Endothelial cell of umbilical vein (primary cell): ENCODE results near the gene CAMTA1. TPM values are rescaled to one million over a fixed set of nuclear protein-coding genes. Genes with fewer than 3 reads are reported as not detected.

Source experiments
- BruUV-seq: library from RNA; stranded (reverse); fragments of 400-500 nt; replicated peaks from 2 replicates; lab custom pipeline; 2021; lab: Mats Ljungman, UMichigan
- CTCF ChIA-PET: fragments of 300-600, 350-600 bp; sonication (Branson Sonifier 250); formaldehyde crosslinking; loops from one replicate; lab custom pipeline; 2021; ENCODE audit warnings: antibody characterized with exemption, inconsistent platforms; lab: Charles Lee
- POLR2A ChIA-PET: fragments of 300-600, 350-600 bp; sonication (Branson Sonifier 250); formaldehyde crosslinking; loops from one replicate; lab custom pipeline; 2021; ENCODE audit warnings: antibody characterized with exemption, inconsistent platforms; lab: Charles Lee
- DNase-seq: peaks from one replicate; pipeline ENCODE4 v3.0.0-alpha.2; 2011; ENCODE audit warnings: low read depth, low spot score
- FAIRE-seq: peaks from 2 replicates; lab custom pipeline; 2011; peaks lifted over from hg19 to GRCh38; lab: Jason Lieb, UNC
- H2AFZ ChIP-seq: 2 replicates; pipeline ENCODE4 v1.6.0; 2012; ENCODE audit warnings: low read depth, low read length, control low read depth, inconsistent platforms
- H3K27ac ChIP-seq: 2 replicates; pipeline ENCODE4 v1.5.1; 2011; ENCODE audit warnings: low read depth, mild to moderate bottlenecking, control low read depth, low read length, moderate library complexity; ENCODE audit not compliant: insufficient read depth
- H3K27me3 ChIP-seq, 2 experiments: 2 replicates each; pipeline versions ENCODE4 v1.6.0 to v1.6.1; 2011; ENCODE audit warnings: low read length in 2 of 2, mixed read lengths in 1 of 2; ENCODE audit not compliant: control insufficient read depth in 2 of 2, insufficient read depth in 2 of 2
- H3K36me3 ChIP-seq, 2 experiments: 2 replicates in 1 of 2; 3 replicates in 1 of 2; pipeline ENCODE4 v1.5.1; 2011; ENCODE audit warnings: low read length in 2 of 2, mild to moderate bottlenecking in 1 of 2, moderate library complexity in 1 of 2; ENCODE audit not compliant: control insufficient read depth in 2 of 2, insufficient read depth in 2 of 2; ENCODE audit errors: extremely low read depth in 1 of 2
- H3K4me1 ChIP-seq: 3 replicates; pipeline ENCODE4 v1.5.1; 2011; ENCODE audit warnings: mild to moderate bottlenecking, low read length; ENCODE audit not compliant: control insufficient read depth, insufficient read depth; ENCODE audit errors: extremely low read depth
- H3K4me2 ChIP-seq: 2 replicates; pipeline ENCODE4 v1.6.1; 2011; ENCODE audit warnings: low read length, control low read depth, mixed read lengths; ENCODE audit not compliant: insufficient read depth
- H3K4me3 ChIP-seq, 3 experiments: fragments of 200-600 bp in 1 of 3; sonication (generic), shearing (Covaris generic) in 1 of 3; replicated peaks in 1 of 3; 2 replicates each; pipeline ENCODE4 v1.5.1; 2011 to 2016; ENCODE audit warnings: control low read depth in 3 of 3, low read length in 3 of 3, mild to moderate bottlenecking in 2 of 3, inconsistent platforms in 1 of 3, low read depth in 1 of 3, moderate library complexity in 1 of 3; ENCODE audit not compliant: insufficient read depth in 1 of 3
- H3K79me2 ChIP-seq: 2 replicates; pipeline ENCODE4 v1.6.0; 2012; ENCODE audit warnings: low read length, inconsistent platforms; ENCODE audit not compliant: control insufficient read depth, insufficient read depth
- H3K9ac ChIP-seq: replicated peaks from 2 replicates; pipeline ENCODE3; 2011; ENCODE audit warnings: low read length, control low read depth; ENCODE audit not compliant: insufficient read depth; ENCODE audit errors: extremely low read depth
- H3K9me1 ChIP-seq: replicated peaks from 3 replicates; pipeline ENCODE4 v1.6.0; 2011; ENCODE audit warnings: mild to moderate bottlenecking, low read length; ENCODE audit not compliant: control insufficient read depth, insufficient read depth; ENCODE audit errors: extremely low read depth
- H3K9me3 ChIP-seq: replicated peaks from 2 replicates; pipeline ENCODE4 v1.5.1; 2012; ENCODE audit warnings: low read length, inconsistent platforms; ENCODE audit not compliant: control insufficient read depth, insufficient read depth
- H4K20me1 ChIP-seq: replicated peaks from 2 replicates; pipeline ENCODE3; 2011; ENCODE audit warnings: mild to moderate bottlenecking, low read length; ENCODE audit not compliant: control insufficient read depth, insufficient read depth; ENCODE audit errors: extremely low read depth
- EZH2 ChIP-seq: IDR thresholded peaks from 2 replicates; pipeline ENCODE4 v1.6.1; 2012; ENCODE audit warnings: borderline replicate concordance, low read depth, mild to moderate bottlenecking, moderate library complexity, low read length, inconsistent platforms; ENCODE audit not compliant: severe bottlenecking
- FOS ChIP-seq: IDR thresholded peaks from 2 replicates; pipeline ENCODE4 v1.6.1; 2011; ENCODE audit warnings: mild to moderate bottlenecking, low read length, moderate library complexity, borderline replicate concordance; ENCODE audit not compliant: insufficient read depth
- GATA2 ChIP-seq: IDR thresholded peaks from 2 replicates; pipeline ENCODE4 v1.7.0; 2011; ENCODE audit warnings: low read depth, mild to moderate bottlenecking, moderate library complexity, mixed read lengths, low read length; ENCODE audit not compliant: insufficient read length, insufficient read depth
- JUN ChIP-seq: IDR thresholded peaks from 2 replicates; pipeline ENCODE4 v1.6.1; 2011; ENCODE audit warnings: borderline replicate concordance, low read depth; ENCODE audit not compliant: insufficient read length, insufficient read depth
- MYC ChIP-seq: IDR thresholded peaks from one replicate; pipeline ENCODE4 v1.6.1; 2011; ENCODE audit warnings: mild to moderate bottlenecking, low read depth, low read length
- POLR2A ChIP-seq: IDR thresholded peaks from 2 replicates; pipeline ENCODE4 v1.6.1; 2012; ENCODE audit warnings: low read depth, mild to moderate bottlenecking, control low read depth, low read length
- POLR2AphosphoS5 ChIP-seq: IDR thresholded peaks from 2 replicates; pipeline ENCODE4 v1.6.1; 2012; ENCODE audit warnings: low read depth, mild to moderate bottlenecking, control low read depth, low read length, moderate library complexity; ENCODE audit not compliant: insufficient read depth
- dilution Hi-C: fragments of 300-500 bp; cut with MboI; formaldehyde crosslinking; loops from one replicate; pipeline ENCODE4 v1.15.0; 2019; ENCODE audit warnings: low sequenced_read_pairs; ENCODE audit not compliant: extremely low pct_ligation_motif_present
- intact Hi-C: fragments of 100-400 bp; cut with micrococcal nuclease; formaldehyde crosslinking; loops from one replicate; pipeline ENCODE4 v1.10.0; 2022
- polyA plus RNA-seq, 4 experiments: library from polyadenylated mRNA; depleted of rRNA in 3 of 4; stranded (reverse) in 3 of 4; unstranded in 1 of 4; fragments of >200 nt; gene quantifications; 2 replicates each; pipeline versions ENCODE4 v1.2.1 to v1.2.3, GENCODE V29; 2011 to 2012; ENCODE audit warnings: missing spikeins in 1 of 4
- total RNA-seq: library from RNA; stranded (reverse); gene quantifications from 2 replicates; pipeline ENCODE4 v1.2.3, GENCODE V29; 2021
- TF ChIP-seq, protein P1 (sequence below): IDR thresholded peaks from 2 replicates; pipeline ENCODE4 v1.6.1; 2011; ENCODE audit not compliant: insufficient read depth, insufficient read length
- TF ChIP-seq, protein P2 (sequence below), 2 donors: IDR thresholded peaks; 1 replicate in 1 of 2; 2 replicates in 1 of 2; pipeline ENCODE4 v1.5.1; 2011; ENCODE audit warnings: low read length in 2 of 2, mild to moderate bottlenecking in 2 of 2, moderate library complexity in 2 of 2, control low read depth in 1 of 2, inconsistent platforms in 1 of 2, low read depth in 1 of 2; ENCODE audit not compliant: insufficient read depth in 1 of 2; ENCODE audit errors: extremely low read depth in 1 of 2

The CAMTA1 gene
- total and polyA plus RNA-seq, 2 donors (not counting 3 experiments of a cell fraction or from before 2014, with no cell fraction given) = 50.8 to 92.7 TPM

DNA sequence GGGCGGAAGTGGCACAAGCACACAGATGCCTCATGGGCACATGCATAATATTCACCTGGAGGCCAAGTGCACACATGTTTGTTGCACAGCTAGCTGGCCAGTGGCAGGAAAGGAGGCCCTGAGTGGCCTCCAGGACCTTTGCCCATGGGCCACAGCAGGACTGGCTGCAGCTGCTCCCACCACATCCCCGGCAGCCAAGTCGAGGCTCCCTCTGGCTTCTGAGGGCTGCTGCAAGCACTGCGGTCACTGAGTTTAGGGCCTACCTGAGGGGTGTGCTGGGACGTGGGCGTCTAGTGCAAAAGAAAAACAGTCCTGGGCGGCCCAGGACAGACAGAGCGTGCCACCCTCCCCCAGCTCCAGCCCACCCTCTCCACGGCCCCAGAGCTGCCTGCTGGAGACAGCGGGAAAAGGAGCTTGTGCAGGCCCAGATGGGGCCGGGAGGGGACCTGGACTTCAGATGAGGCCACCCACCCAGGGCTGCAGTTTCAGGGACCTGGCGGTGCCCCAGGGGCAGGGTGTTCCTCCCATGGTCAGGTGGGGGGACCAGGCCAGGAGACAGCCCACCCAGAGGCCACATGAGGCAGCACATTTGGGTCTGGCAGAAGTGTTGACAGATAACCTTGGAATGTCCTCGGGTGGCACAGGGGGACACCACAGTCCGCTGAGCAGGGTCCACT, 720.0 kb downstream of the CAMTA1 start:
- Histone ChIP-seq H3K27ac (no peak overlapping the region), H3K79me2 (no peaks in the 10 kb centered on the region), H3K36me3 (no peaks in the 10 kb centered on the region), H3K4me1 (no peaks in the 10 kb centered on the region), H3K4me2 (no peak overlapping the region), H4K20me1 (no peaks in the 10 kb centered on the region), H2AFZ (no peak overlapping the region), H3K9me3 (no peaks in the 10 kb centered on the region), H3K27me3 (no peaks in the 10 kb centered on the region), H3K9me1 (no peaks in the 10 kb centered on the region), H3K4me3 (no peak overlapping the region), H3K9ac (no peak overlapping the region)
- no peak for TF ChIP-seq EZH2
- TF ChIP-seq, protein P1, sequence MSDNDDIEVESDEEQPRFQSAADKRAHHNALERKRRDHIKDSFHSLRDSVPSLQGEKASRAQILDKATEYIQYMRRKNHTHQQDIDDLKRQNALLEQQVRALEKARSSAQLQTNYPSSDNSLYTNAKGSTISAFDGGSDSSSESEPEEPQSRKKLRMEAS = no peak
- no peak for TF ChIP-seq FOS
- no peak for TF ChIP-seq MYC
- no peak for TF ChIP-seq JUN
- no peak for TF ChIP-seq GATA2
- TF ChIP-seq POLR2AphosphoS5 = no peak
- TF ChIP-seq, protein P2, sequence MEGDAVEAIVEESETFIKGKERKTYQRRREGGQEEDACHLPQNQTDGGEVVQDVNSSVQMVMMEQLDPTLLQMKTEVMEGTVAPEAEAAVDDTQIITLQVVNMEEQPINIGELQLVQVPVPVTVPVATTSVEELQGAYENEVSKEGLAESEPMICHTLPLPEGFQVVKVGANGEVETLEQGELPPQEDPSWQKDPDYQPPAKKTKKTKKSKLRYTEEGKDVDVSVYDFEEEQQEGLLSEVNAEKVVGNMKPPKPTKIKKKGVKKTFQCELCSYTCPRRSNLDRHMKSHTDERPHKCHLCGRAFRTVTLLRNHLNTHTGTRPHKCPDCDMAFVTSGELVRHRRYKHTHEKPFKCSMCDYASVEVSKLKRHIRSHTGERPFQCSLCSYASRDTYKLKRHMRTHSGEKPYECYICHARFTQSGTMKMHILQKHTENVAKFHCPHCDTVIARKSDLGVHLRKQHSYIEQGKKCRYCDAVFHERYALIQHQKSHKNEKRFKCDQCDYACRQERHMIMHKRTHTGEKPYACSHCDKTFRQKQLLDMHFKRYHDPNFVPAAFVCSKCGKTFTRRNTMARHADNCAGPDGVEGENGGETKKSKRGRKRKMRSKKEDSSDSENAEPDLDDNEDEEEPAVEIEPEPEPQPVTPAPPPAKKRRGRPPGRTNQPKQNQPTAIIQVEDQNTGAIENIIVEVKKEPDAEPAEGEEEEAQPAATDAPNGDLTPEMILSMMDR (IDR thresholded peaks at IDR 0.05; ENCODE audit: extremely low read depth in 1 of 2, insufficient read depth in 1 of 2, low read depth in 1 of 2, low read length in 2 of 2) = no peak
- TF ChIP-seq POLR2A = no peak
- intact Hi-C loops = no loop called here
- no TSS peak for BruUV-seq
- FAIRE-seq = no peak
- CTCF ChIA-PET = no interaction called here
- dilution Hi-C loops = no loop called here
- POLR2A ChIA-PET = no interaction called here
- DNase-seq = no peak
